ENCODE data around the gene NR2C2AP.

- TF ChIP-seq HDGF (IDR thresholded peaks at IDR 0.05; ENCODE audit: borderline replicate concordance): no peak
- no peak for TF ChIP-seq SUZ12 (IDR thresholded peaks at IDR 0.05)
- TF ChIP-seq ARNT (IDR thresholded peaks at IDR 0.05): no peak
- no peak for TF ChIP-seq L3MBTL2 (conservative IDR thresholded peaks at IDR 0.05)
- no peak for TF ChIP-seq TARDBP (IDR thresholded peaks at IDR 0.05)
- TF ChIP-seq SP1 (IDR thresholded peaks at IDR 0.05): no peak
- TF ChIP-seq FOXA1 (IDR thresholded peaks at IDR 0.05): no peak
- no peak for TF ChIP-seq LEF1 (IDR thresholded peaks at IDR 0.05; ENCODE audit: borderline replicate concordance)
- no peak for TF ChIP-seq BHLHE40 (IDR thresholded peaks at IDR 0.05; ENCODE audit: borderline replicate concordance)
- TF ChIP-seq NFRKB (IDR thresholded peaks at IDR 0.05): no peak
- no peak for TF ChIP-seq FOXM1 (IDR thresholded peaks at IDR 0.05; ENCODE audit: borderline replicate concordance)
- no peak for TF ChIP-seq ELF4 (IDR thresholded peaks at IDR 0.05)
- TF ChIP-seq FOXK2 (IDR thresholded peaks at IDR 0.05): no peak
These were observed 15.7 kb upstream of the NR2C2AP start for GRCh38 chr19:19218911-19219310.

Measured in HEK293T (cell line).